Measurements from ENCODE around the gene KCNK4. TPM values are rescaled to one million over a fixed set of nuclear protein-coding genes. Genes with fewer than 3 reads are reported as not detected.
"Not testable (repeated sequence)": the region's sequence is repeated elsewhere in the genome, so short reads cannot be mapped to it uniquely, and the experiment has no call there.

Gene KCNK4
- total RNA-seq, 1 donor from 2014 or later: 0.52 TPM

GRCh38 chr11:64323373-64323772, 32.3 kb downstream of the KCNK4 start:
- FAIRE-seq: no peak
- no peak overlapping the region for H3K4me3 Mint-ChIP-seq (ENCODE audit: unreplicated experiment)

GRCh38 chr11:64323984-64324383, 32.9 kb downstream of the KCNK4 start:
- H3K79me2 ChIP-seq (ENCODE audit: insufficient read depth, low read length); H3K27ac Mint-ChIP-seq (ENCODE audit: unreplicated experiment); FAIRE-seq; H3K9ac ChIP-seq (ENCODE audit: low read length); H3K27me3 ChIP-seq (ENCODE audit: insufficient read depth, low read length); H3K9me3 Mint-ChIP-seq (ENCODE audit: unreplicated experiment); DNase-seq (ENCODE audit: low read depth); H3K4me2 ChIP-seq (ENCODE audit: low read length); H3K4me1 ChIP-seq (ENCODE audit: insufficient read depth, low read length); H3K27me3 Mint-ChIP-seq (ENCODE audit: low read depth, unreplicated experiment); H3K4me3 ChIP-seq (ENCODE audit: insufficient read depth, low read depth, low read length); H3K4me3 Mint-ChIP-seq (ENCODE audit: unreplicated experiment); H3K36me3 ChIP-seq (ENCODE audit: insufficient read depth, low read length); H3K27ac ChIP-seq (ENCODE audit: low read depth, low read length); H3K9me3 ChIP-seq (ENCODE audit: insufficient read depth, low read depth, low read length); H2AFZ ChIP-seq (ENCODE audit: low read depth, low read length): not testable (repeated sequence)
- Mint-ChIP-seq H3K36me3 (ENCODE audit: low read depth, unreplicated experiment) (peaks cover 18% of the 10 kb centered on the region), H3K4me1 (ENCODE audit: low read depth, unreplicated experiment) (peaks cover 19% of the 10 kb centered on the region)
- peaks cover 28% of the 10 kb centered on the region for H4K20me1 ChIP-seq (ENCODE audit: insufficient read depth, low read length)

More at GRCh38 chr11:64323373-64323772, 32.3 kb downstream of the KCNK4 start:
- H3K36me3 ChIP-seq (ENCODE audit: insufficient read depth, low read length): peaks cover 3% of the 10 kb centered on the region
- H3K27me3 Mint-ChIP-seq (ENCODE audit: low read depth, unreplicated experiment): peaks cover 3% of the 10 kb centered on the region
- TF ChIP-seq CTCF (IDR thresholded peaks at IDR 0.05; ENCODE audit: insufficient read depth, low read depth, low read length): no peak
- no peak for TF ChIP-seq EZH2 (IDR thresholded peaks at IDR 0.05; ENCODE audit: insufficient read depth, low read length)
- peaks cover 2% of the 10 kb centered on the region for H3K9me3 Mint-ChIP-seq (ENCODE audit: unreplicated experiment)
- no peak overlapping the region for H3K9ac ChIP-seq (ENCODE audit: low read length)
- H3K4me1 Mint-ChIP-seq (ENCODE audit: low read depth, unreplicated experiment): peaks cover 19% of the 10 kb centered on the region
- H4K20me1 ChIP-seq (ENCODE audit: insufficient read depth, low read length): peaks cover 28% of the 10 kb centered on the region
- peaks cover 18% of the 10 kb centered on the region for H3K36me3 Mint-ChIP-seq (ENCODE audit: low read depth, unreplicated experiment)
- H3K9me3 ChIP-seq (ENCODE audit: insufficient read depth, low read depth, low read length): no peaks in the 10 kb centered on the region
- no peak overlapping the region for H3K4me2 ChIP-seq (ENCODE audit: low read length)
- no peak overlapping the region for H3K4me3 ChIP-seq (ENCODE audit: insufficient read depth, low read depth, low read length)
- H3K27ac ChIP-seq (ENCODE audit: low read depth, low read length): no peak overlapping the region
- H2AFZ ChIP-seq (ENCODE audit: low read depth, low read length): no peak overlapping the region
- no peak for DNase-seq (ENCODE audit: low read depth)
- no peaks in the 10 kb centered on the region for H3K27me3 ChIP-seq (ENCODE audit: insufficient read depth, low read length)
- H3K27ac Mint-ChIP-seq (ENCODE audit: unreplicated experiment): no peak overlapping the region
- peaks cover 7% of the 10 kb centered on the region for H3K4me1 ChIP-seq (ENCODE audit: insufficient read depth, low read length)
- H3K79me2 ChIP-seq (ENCODE audit: insufficient read depth, low read length): peaks cover 9% of the 10 kb centered on the region

GRCh38 chr11:64324692-64325469, 33.8 kb downstream of the KCNK4 start:
- Mint-ChIP-seq H3K27ac (ENCODE audit: unreplicated experiment) (no peak overlapping the region), H3K9me3 (ENCODE audit: unreplicated experiment) (peaks cover 2% of the 10 kb centered on the region), H3K36me3 (ENCODE audit: low read depth, unreplicated experiment) (peaks cover 18% of the 10 kb centered on the region), H3K27me3 (ENCODE audit: low read depth, unreplicated experiment) (peaks cover 9% of the 10 kb centered on the region), H3K4me3 (ENCODE audit: unreplicated experiment) (no peak overlapping the region), H3K4me1 (ENCODE audit: low read depth, unreplicated experiment) (peaks cover 15% of the 10 kb centered on the region)
- FAIRE-seq: no peak
- TF ChIP-seq EZH2 (IDR thresholded peaks at IDR 0.05; ENCODE audit: insufficient read depth, low read length) (no peak), CTCF (IDR thresholded peaks at IDR 0.05; ENCODE audit: insufficient read depth, low read depth, low read length) (no peak)
- H3K4me2 ChIP-seq (ENCODE audit: low read length): no peak overlapping the region
- H2AFZ ChIP-seq (ENCODE audit: low read depth, low read length): no peak overlapping the region
- H3K36me3 ChIP-seq (ENCODE audit: insufficient read depth, low read length): peaks cover 3% of the 10 kb centered on the region
- peaks cover 3% of the 10 kb centered on the region for H3K4me1 ChIP-seq (ENCODE audit: insufficient read depth, low read length)
- H3K27me3 ChIP-seq (ENCODE audit: insufficient read depth, low read length): no peaks in the 10 kb centered on the region
- H3K4me3 ChIP-seq (ENCODE audit: insufficient read depth, low read depth, low read length): no peak overlapping the region
- H4K20me1 ChIP-seq (ENCODE audit: insufficient read depth, low read length): peaks cover 28% of the 10 kb centered on the region
- H3K9me3 ChIP-seq (ENCODE audit: insufficient read depth, low read depth, low read length): no peaks in the 10 kb centered on the region
- no peak overlapping the region for H3K9ac ChIP-seq (ENCODE audit: low read length)
- no peak overlapping the region for H3K27ac ChIP-seq (ENCODE audit: low read depth, low read length)
- no peaks in the 10 kb centered on the region for H3K79me2 ChIP-seq (ENCODE audit: insufficient read depth, low read length)
- no peak for DNase-seq (ENCODE audit: low read depth)

Data from astrocyte (in vitro differentiated cells and primary cell).